Activated B cell treated with CpG ODN at 0.5 μM for 24 hours (primary cell): Measurements from ENCODE around the gene RCE1. TPM values are rescaled to one million over a fixed set of nuclear protein-coding genes. Genes with fewer than 3 reads are reported as not detected.

Experiments used
- ATAC-seq: fragments of 200-7000 bp; cut with Tn5 transposase; one replicate; pipeline ENCODE4 v1.10.0; 2021; ENCODE audit warnings: low read depth, mild to moderate bottlenecking, moderate library complexity
- CTCF ChIA-PET: fragments of 350-600 bp; sonication (Branson Sonifier 250); formaldehyde crosslinking; loops from one replicate; lab custom pipeline; 2021; ENCODE audit warnings: antibody characterized with exemption; lab: Charles Lee
- POLR2A ChIA-PET: fragments of 350-600 bp; sonication (Branson Sonifier 250); formaldehyde crosslinking; loops from one replicate; lab custom pipeline; 2021; ENCODE audit warnings: antibody characterized with exemption; lab: Charles Lee
- DNase-seq: peaks from one replicate; pipeline ENCODE4 v3.0.0; 2022
- H3K27ac Mint-ChIP-seq: one replicate; pipeline ENCODE4 v1.8.0; 2020; ENCODE audit warnings: mixed read lengths
- H3K27me3 Mint-ChIP-seq: one replicate; pipeline ENCODE4 v1.8.0; 2021; ENCODE audit warnings: mixed read lengths
- H3K36me3 Mint-ChIP-seq: one replicate; pipeline ENCODE4 v1.8.0; 2021; ENCODE audit warnings: low read depth, mixed read lengths
- H3K4me1 Mint-ChIP-seq: one replicate; pipeline ENCODE4 v1.8.0; 2021; ENCODE audit warnings: mixed read lengths
- H3K4me3 Mint-ChIP-seq: one replicate; pipeline ENCODE4 v1.8.0; 2020; ENCODE audit warnings: mild to moderate bottlenecking, mixed read lengths
- H3K9me3 Mint-ChIP-seq: one replicate; pipeline ENCODE4 v1.8.0; 2020; ENCODE audit warnings: mixed read lengths
- intact Hi-C: fragments of 100-400 bp; cut with micrococcal nuclease; formaldehyde crosslinking; loops from one replicate; pipeline ENCODE4 v1.15.1; 2024
- total RNA-seq: library from RNA; stranded (reverse); gene quantifications from 2 replicates; pipeline ENCODE4 v1.2.3, GENCODE V29; 2022
- TF ChIP-seq, protein P1 (sequence below): fragments of 200-600 bp; IDR thresholded peaks from one replicate; pipeline ENCODE4 v1.8.0; 2022; ENCODE audit warnings: antibody characterized with exemption, mild to moderate bottlenecking

RCE1 gene
- total RNA-seq, 1 donor from 2014 or later, result 21.4 TPM

DNA sequence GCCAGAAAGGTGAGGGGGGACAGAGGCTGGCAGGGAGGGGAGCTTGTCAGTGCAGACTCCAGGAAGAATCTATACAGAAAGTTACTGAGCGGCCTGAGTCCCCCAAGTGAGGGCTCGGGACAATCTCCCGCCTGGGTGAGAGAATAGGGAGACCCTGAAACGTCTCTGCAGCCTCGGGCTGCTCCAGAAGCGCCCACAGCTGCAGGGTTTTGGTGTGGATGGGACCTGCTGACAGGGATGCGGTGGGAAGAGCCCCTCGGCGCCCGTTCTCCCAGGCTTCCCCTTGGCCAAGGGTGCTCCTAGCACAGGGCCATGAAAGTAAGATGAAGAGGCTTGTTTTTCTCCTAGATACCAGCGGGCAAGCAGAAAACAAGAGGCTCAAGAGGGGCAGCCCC, 743 bp upstream of the RCE1 start:
- ATAC-seq, result no peak
- intact Hi-C loops, result loop anchor here (2.0 to 10.0 kb wide), 2 partner anchors 298 to 790 kb away; partner anchors contain the start of genes ACTN3, SF3B2 and ZDHHC24
- no peak for DNase-seq
- ChIA-PET POLR2A (interaction anchor here (0.8 to 7.4 kb wide), 24 partner anchors 8 to 553 kb away, joined by 3 to 123 read pairs (median 5); partner anchors contain the start of genes ACTN3, DPP3, MRPL11 and PELI3), CTCF (interaction anchor here (1.1 to 1.4 kb wide), 2 partner anchors 9 to 263 kb away, joined by 3 to 5 read pairs; no protein-coding TSS in a partner anchor)
- Mint-ChIP-seq H3K36me3 (peaks cover 36% of the 10 kb centered on the region), H3K9me3 (no peaks in the 10 kb centered on the region), H3K27me3 (no peaks in the 10 kb centered on the region), H3K4me3 (peak overlapping the region; percentile 92), H3K4me1 (peaks cover 46% of the 10 kb centered on the region), H3K27ac (peak overlapping the region; percentile 88)
- TF ChIP-seq, protein P1, sequence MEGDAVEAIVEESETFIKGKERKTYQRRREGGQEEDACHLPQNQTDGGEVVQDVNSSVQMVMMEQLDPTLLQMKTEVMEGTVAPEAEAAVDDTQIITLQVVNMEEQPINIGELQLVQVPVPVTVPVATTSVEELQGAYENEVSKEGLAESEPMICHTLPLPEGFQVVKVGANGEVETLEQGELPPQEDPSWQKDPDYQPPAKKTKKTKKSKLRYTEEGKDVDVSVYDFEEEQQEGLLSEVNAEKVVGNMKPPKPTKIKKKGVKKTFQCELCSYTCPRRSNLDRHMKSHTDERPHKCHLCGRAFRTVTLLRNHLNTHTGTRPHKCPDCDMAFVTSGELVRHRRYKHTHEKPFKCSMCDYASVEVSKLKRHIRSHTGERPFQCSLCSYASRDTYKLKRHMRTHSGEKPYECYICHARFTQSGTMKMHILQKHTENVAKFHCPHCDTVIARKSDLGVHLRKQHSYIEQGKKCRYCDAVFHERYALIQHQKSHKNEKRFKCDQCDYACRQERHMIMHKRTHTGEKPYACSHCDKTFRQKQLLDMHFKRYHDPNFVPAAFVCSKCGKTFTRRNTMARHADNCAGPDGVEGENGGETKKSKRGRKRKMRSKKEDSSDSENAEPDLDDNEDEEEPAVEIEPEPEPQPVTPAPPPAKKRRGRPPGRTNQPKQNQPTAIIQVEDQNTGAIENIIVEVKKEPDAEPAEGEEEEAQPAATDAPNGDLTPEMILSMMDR, result no peak

DNA sequence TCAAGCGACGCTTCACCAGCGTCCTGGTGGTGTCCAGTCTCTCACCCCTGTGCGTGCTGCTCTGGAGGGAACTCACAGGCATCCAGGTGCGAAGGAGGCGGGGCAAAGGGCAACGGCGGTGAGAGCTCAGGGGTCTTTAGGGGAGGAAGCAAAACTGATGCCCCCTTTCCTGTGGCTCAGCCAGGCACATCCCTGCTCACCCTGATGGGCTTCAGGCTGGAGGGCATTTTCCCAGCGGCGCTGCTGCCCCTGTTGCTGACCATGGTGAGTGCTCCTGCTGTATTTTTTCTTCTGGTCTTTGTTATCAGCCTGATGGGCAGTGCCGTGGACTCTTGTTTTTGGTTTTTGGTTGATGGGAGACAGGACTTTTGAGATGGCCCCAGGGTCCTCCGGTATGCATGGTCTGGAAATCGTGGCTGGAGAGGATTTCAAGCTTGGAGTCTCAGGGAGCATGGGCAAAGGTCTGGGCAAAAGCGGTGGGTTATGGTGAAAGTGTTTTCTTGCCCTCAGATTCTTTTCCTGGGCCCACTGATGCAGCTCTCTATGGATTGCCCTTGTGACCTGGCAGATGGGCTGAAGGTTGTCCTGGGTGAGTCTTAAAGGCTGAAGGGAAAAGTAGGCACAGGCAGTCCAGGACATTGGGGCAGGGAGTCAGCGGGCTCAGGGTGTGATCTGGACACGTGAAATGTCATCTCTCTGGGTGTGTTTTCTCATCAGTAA, 695 bp downstream of the RCE1 start:
- H3K27me3 Mint-ChIP-seq, result no peaks in the 10 kb centered on the region
- TF ChIP-seq, protein P1, result no peak
- ChIA-PET POLR2A (interaction anchor here (1.0 to 7.4 kb wide), 24 partner anchors 9 to 1229 kb away, joined by 3 to 123 read pairs (median 5); partner anchors contain the start of genes ACTN3, BRMS1, DPP3 and MRPL11), CTCF (interaction anchor here (1.3 to 1.4 kb wide), 2 partner anchors 26 to 264 kb away, joined by 3 to 4 read pairs; no protein-coding TSS in a partner anchor)
- no peaks in the 10 kb centered on the region for H3K9me3 Mint-ChIP-seq
- H3K4me1 Mint-ChIP-seq, result peaks cover 44% of the 10 kb centered on the region
- peak overlapping the region; percentile 88 for H3K4me3 Mint-ChIP-seq
- intact Hi-C loops, result loop anchor here (1.0 to 10.0 kb wide), 6 partner anchors 12 to 791 kb away; partner anchors contain the start of genes ACTN3, BRMS1, SF3B2 and ZDHHC24
- no peak for ATAC-seq
- peaks cover 34% of the 10 kb centered on the region for H3K36me3 Mint-ChIP-seq
- peak overlapping the region; percentile 90 for H3K27ac Mint-ChIP-seq
- no peak for DNase-seq

DNA sequence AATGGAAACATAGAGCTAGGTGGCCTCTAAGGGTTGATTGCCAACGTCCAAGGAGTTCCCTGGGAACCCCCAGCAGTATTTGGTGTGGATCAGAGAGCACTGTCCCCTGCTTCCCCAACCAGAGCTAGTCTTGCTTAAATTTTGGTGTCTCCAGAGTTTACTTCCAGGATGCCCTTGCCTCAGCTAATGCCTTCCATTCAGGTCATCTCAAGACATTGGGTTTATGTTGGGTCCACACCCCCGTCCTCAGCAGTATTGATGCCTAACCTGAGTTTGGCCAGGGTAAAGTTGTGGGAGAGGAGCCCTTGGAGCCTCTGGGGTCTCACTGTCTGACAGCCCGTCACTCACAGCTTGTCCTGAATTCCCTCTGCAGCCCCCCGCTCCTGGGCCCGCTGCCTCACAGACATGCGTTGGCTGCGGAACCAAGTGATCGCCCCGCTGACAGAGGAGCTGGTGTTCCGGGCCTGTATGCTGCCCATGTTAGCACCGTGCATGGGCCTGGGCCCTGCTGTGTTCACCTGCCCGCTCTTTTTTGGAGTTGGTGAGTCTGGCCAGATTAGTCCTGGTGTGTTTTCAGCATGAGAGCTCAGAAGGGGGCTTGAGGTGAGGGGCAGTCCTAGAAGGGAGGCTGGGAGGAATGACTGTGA, 1.4 kb downstream of the RCE1 start:
- ChIA-PET POLR2A (interaction anchor here (1.1 to 7.4 kb wide), 4 partner anchors 9 to 167 kb away, joined by 3 to 123 read pairs (median 13); partner anchors contain the start of genes PC and RBM4B), CTCF (interaction anchor here (1.0 to 1.4 kb wide), 3 partner anchors 12 to 265 kb away, joined by 3 to 4 read pairs (median 3); no protein-coding TSS in a partner anchor)
- intact Hi-C loops, result loop anchor here (10.0 kb wide), 1 partner anchor 300 kb away; the partner anchor contains the start of genes ACTN3 and ZDHHC24
- ATAC-seq (no peak), DNase-seq (no peak)
- peaks cover 38% of the 10 kb centered on the region for H3K4me1 Mint-ChIP-seq
- peak overlapping the region; percentile 88 for H3K4me3 Mint-ChIP-seq
- no peaks in the 10 kb centered on the region for H3K9me3 Mint-ChIP-seq
- no peaks in the 10 kb centered on the region for H3K27me3 Mint-ChIP-seq
- H3K27ac Mint-ChIP-seq, result peak overlapping the region; percentile 90
- H3K36me3 Mint-ChIP-seq, result peaks cover 30% of the 10 kb centered on the region
- TF ChIP-seq, protein P1, result no peak

DNA sequence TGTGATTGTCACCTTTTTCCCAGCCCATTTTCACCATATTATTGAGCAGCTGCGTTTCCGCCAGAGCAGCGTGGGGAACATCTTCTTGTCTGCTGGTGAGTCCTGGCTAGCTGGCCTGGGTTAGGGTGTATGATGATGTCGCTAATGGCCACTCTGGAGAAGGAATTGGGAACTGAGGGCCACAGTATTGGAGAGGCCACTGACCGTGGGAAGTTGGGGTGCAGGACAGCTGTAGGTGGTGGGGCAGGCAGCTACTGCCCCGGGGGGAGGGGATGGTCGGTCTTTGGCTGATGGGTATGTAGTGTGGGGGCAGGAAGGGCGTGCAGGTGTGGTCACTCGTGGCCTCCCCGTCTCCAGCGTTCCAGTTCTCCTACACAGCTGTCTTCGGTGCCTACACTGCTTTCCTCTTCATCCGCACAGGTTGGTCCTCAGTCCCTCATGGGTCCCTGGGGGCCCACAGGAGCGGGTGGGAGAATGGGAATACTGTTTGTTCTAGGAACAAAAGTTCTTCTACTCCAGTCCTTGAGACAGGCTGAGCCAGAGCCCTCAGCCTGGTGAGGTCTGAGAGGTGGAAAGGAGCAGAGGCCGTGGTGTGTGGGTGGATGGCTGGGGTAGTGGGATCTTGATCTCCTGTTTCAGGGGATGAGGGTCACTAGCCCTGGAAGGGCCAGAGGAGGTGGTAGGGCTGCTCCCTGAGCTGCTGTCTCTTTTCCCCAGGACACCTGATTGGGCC, 2.1 kb downstream of the RCE1 start:
- Mint-ChIP-seq H3K9me3 (no peaks in the 10 kb centered on the region), H3K36me3 (peaks cover 28% of the 10 kb centered on the region), H3K4me3 (peak overlapping the region; percentile 30), H3K27ac (no peak overlapping the region), H3K4me1 (peaks cover 32% of the 10 kb centered on the region), H3K27me3 (no peaks in the 10 kb centered on the region)
- DNase-seq (no peak), ATAC-seq (no peak)
- TF ChIP-seq, protein P1, result no peak
- CTCF ChIA-PET, result interaction anchor here (1.0 to 1.3 kb wide), 2 partner anchors 13 to 266 kb away, joined by 3 read pairs; no protein-coding TSS in a partner anchor
- POLR2A ChIA-PET, result interaction anchor here (0.6 to 7.4 kb wide), 3 partner anchors 8 to 354 kb away, joined by 3 to 123 read pairs (median 5); no protein-coding TSS in a partner anchor
- intact Hi-C loops, result loop anchor here (10.0 kb wide), 1 partner anchor 301 kb away; the partner anchor contains the start of genes ACTN3 and ZDHHC24
